ENCODE data around the gene PLXDC2.

GRCh38 chr10:20020677-20021076, 204.4 kb downstream of the PLXDC2 start:
- TF ChIP-seq BACH1 (IDR thresholded peaks at IDR 0.05; ENCODE audit: borderline replicate concordance): no peak
- TF ChIP-seq IRF3 (IDR thresholded peaks at IDR 0.05): no peak
- no peak for TF ChIP-seq CTCF (IDR thresholded peaks at IDR 0.05 in 2 of 3, conservative IDR thresholded peaks at IDR 0.05 in 1 of 3; ENCODE audit: control insufficient read depth in 2 of 3, extremely low read depth in 1 of 3, insufficient read depth in 1 of 3, low read depth in 3 of 3, low read length in 3 of 3)
- no peak for TF ChIP-seq HCFC1 (IDR thresholded peaks at IDR 0.05; ENCODE audit: low read length)
- TF ChIP-seq MLLT1 (IDR thresholded peaks at IDR 0.05): no peak
- no peak for TF ChIP-seq BCL3 (IDR thresholded peaks at IDR 0.05; ENCODE audit: borderline replicate concordance, insufficient read depth, low read depth, low read length, poor library complexity, severe bottlenecking)
- no peak for TF ChIP-seq TAF1 (IDR thresholded peaks at IDR 0.05; ENCODE audit: borderline replicate concordance, low read depth, low read length)
- no peak for TF ChIP-seq EP300 (IDR thresholded peaks at IDR 0.05; ENCODE audit: borderline replicate concordance in 1 of 2, control insufficient read depth in 1 of 2, low read depth in 2 of 2, low read length in 2 of 2)
- no peak for TF ChIP-seq STAT3 (IDR thresholded peaks at IDR 0.05; ENCODE audit: low read depth, low read length)
- no peak for TF ChIP-seq SMARCA5 (IDR thresholded peaks at IDR 0.05)
- no peak for TF ChIP-seq POLR2AphosphoS5 (IDR thresholded peaks at IDR 0.05; ENCODE audit: low read length)
